K562 (cell line): ENCODE data around the gene CNIH3. TPM values are rescaled to one million over a fixed set of nuclear protein-coding genes. Genes with fewer than 3 reads are reported as not detected.

Experiments
- ARID3A ChIP-seq: IDR thresholded peaks from 2 replicates; pipeline ENCODE4 v1.6.1; 2012; ENCODE audit warnings: low read depth, low read length, improper control_type of control experiment, borderline replicate concordance
- BRCA1 ChIP-seq, 2 experiments: fragments of 450-650 bp in 1 of 2; sonication (generic) in 1 of 2; formaldehyde crosslinking in 1 of 2; IDR thresholded peaks; 2 replicates each; pipeline versions ENCODE4 v1.5.0 to v1.6.1; 2017 to 2020; ENCODE audit warnings: mild to moderate bottlenecking in 1 of 2, missing genetic modification reagents in 1 of 2
- ELF4 ChIP-seq: fragments of 450-650 bp; formaldehyde crosslinking; IDR thresholded peaks from 2 replicates; pipeline ENCODE4 v1.4.0; 2022; ENCODE audit warnings: missing genetic modification characterization
- HEY1 ChIP-seq: fragments of 250-450 bp; sonication (Bioruptor Pico); IDR thresholded peaks from 2 replicates; pipeline ENCODE4 v1.5.0; 2020; ENCODE audit warnings: mild to moderate bottlenecking, moderate library complexity, borderline replicate concordance
- MYBL2 ChIP-seq, 2 experiments: fragments of 450-650 bp in 1 of 2; sonication (generic) in 1 of 2; formaldehyde crosslinking in 1 of 2; IDR thresholded peaks; 2 replicates each; pipeline versions ENCODE4 v1.6.1 to v1.8.1; 2017 to 2022; ENCODE audit warnings: borderline replicate concordance in 1 of 2, inconsistent platforms in 1 of 2, low read depth in 1 of 2, mild to moderate bottlenecking in 1 of 2, missing genetic modification reagents in 1 of 2, moderate library complexity in 1 of 2
- PCBP2 ChIP-seq: fragments of 200-400 bp; formaldehyde crosslinking; IDR thresholded peaks from 2 replicates; pipeline ENCODE4 v1.6.1; 2018; ENCODE audit warnings: low read length, low read depth, mild to moderate bottlenecking, moderate library complexity; ENCODE audit not compliant: poor library complexity, severe bottlenecking
- PTBP1 ChIP-seq: fragments of 200-400 bp; formaldehyde crosslinking; IDR thresholded peaks from 2 replicates; pipeline ENCODE4 v1.6.1; 2017; ENCODE audit warnings: low read depth, low read length
- ZBTB1 ChIP-seq: sonication (generic); formaldehyde crosslinking; IDR thresholded peaks from 2 replicates; pipeline ENCODE4 v1.8.1; 2023; ENCODE audit warnings: missing genetic modification reagents, low read depth, mild to moderate bottlenecking, borderline replicate concordance
- ZNF41 ChIP-seq: fragments of 250-450 bp; sonication (Bioruptor Pico); conservative IDR thresholded peaks from 2 replicates; pipeline ENCODE4 v1.4.0; 2020; ENCODE audit warnings: mild to moderate bottlenecking
- ZNF766 ChIP-seq: fragments of 200-800 bp; sonication (Bioruptor generic); conservative IDR thresholded peaks from 2 replicates; pipeline ENCODE4 v1.6.1; 2016; ENCODE audit warnings: missing genetic modification characterization, missing compliant biosample characterization
- polyA plus RNA-seq, 8 experiments: library from polyadenylated mRNA; depleted of rRNA in 4 of 8; stranded (reverse) in 5 of 8; unstranded in 3 of 8; fragments of >200 nt; fragmentation: Nextera tagmentation in 2 of 8; fragmentation: Illumina TruSeq in 1 of 8; extraction: Ambion mirVana in 2 of 8; extraction: Trizol in 1 of 8; gene quantifications; 2 replicates each; pipeline versions ENCODE4 v1.2.1 to v1.2.3, GENCODE V29; 2011 to 2014; ENCODE audit warnings: inconsistent platforms in 1 of 8, missing spikeins in 1 of 8
- total RNA-seq, 7 experiments: library from RNA; depleted of rRNA in 6 of 7; stranded (reverse); fragments of >200 nt in 6 of 7; fragmentation: Illumina TruSeq in 2 of 7; extraction: Trizol in 2 of 7; gene quantifications; 2 replicates each; pipeline versions ENCODE4 v1.2.1 to v1.2.3, GENCODE V29; 2011 to 2021; ENCODE audit warnings: low replicate concordance in 1 of 7

CNIH3 gene
- total and polyA plus RNA-seq, 9 of the 15 experiments (the other 6 are each of a cell fraction or from before 2014, with no cell fraction given), result 0.14 to 1.8 (median 0.79) TPM

GRCh38 chr1:224742349-224742748 lies 126.2 kb downstream of the CNIH3 start (continued):
- TF ChIP-seq ELF4 (CRISPR knock-in tag), result no peak
- no peak for TF ChIP-seq BRCA1 (IDR thresholded peaks at IDR 0.05)
- TF ChIP-seq BRCA1 (CRISPR knock-in tag; IDR thresholded peaks at IDR 0.05), result no peak
- no peak for TF ChIP-seq PCBP2
- no peak for TF ChIP-seq ZNF766 (CRISPR knock-in tag)
- TF ChIP-seq ZNF41 (CRISPR knock-in tag), result no peak
- TF ChIP-seq ZBTB1 (CRISPR knock-in tag), result no peak
- TF ChIP-seq HEY1 (CRISPR knock-in tag), result no peak
- TF ChIP-seq ARID3A, result no peak
- TF ChIP-seq MYBL2 (IDR thresholded peaks at IDR 0.05; ENCODE audit: low read depth), result no peak
- no peak for TF ChIP-seq MYBL2 (CRISPR knock-in tag; IDR thresholded peaks at IDR 0.05; ENCODE audit: borderline replicate concordance)
- TF ChIP-seq PTBP1, result no peak
